GM13976 (cell line): Measurements from ENCODE around the gene CHST12.

Experiments
- DNase-seq: peaks from one replicate; pipeline ENCODE4 v3.0.0; 2012; ENCODE audit warnings: low spot score
- CTCF ChIP-seq: IDR thresholded peaks from 2 replicates; pipeline ENCODE4 v1.5.1; 2012; ENCODE audit warnings: borderline replicate concordance, mild to moderate bottlenecking; ENCODE audit not compliant: insufficient read depth; ENCODE audit errors: extremely low read depth, missing control alignments, control extremely low read depth
- in situ Hi-C: fragments of 300-500 bp; cut with MboI; formaldehyde crosslinking; loops from one replicate; pipeline ENCODE4 v1.12.0; 2022; ENCODE audit warnings: low sequenced_read_pairs, mixed read lengths, inconsistent platforms; ENCODE audit not compliant: unreplicated experiment

The CHST12 gene

GRCh38 chr7:2478800-2479199 lies 75.4 kb downstream of the CHST12 start:
- no peak for DNase-seq
- in situ Hi-C loops, result no loop called here
- TF ChIP-seq CTCF, result no peak

- no peak for DNase-seq
- in situ Hi-C loops, result no loop called here
- no peak for TF ChIP-seq CTCF
Measured at GRCh38 chr7:2479276-2480069, 76.1 kb downstream of the CHST12 start.

- no peak for TF ChIP-seq CTCF
- in situ Hi-C loops, result no loop called here
- no peak for DNase-seq
Measured at GRCh38 chr7:2480070-2480408, 76.6 kb downstream of the CHST12 start.

- in situ Hi-C loops, result no loop called here
- TF ChIP-seq CTCF, result no peak
- no peak for DNase-seq
Measured at GRCh38 chr7:2481195-2481594, 77.8 kb downstream of the CHST12 start.

- no peak for DNase-seq
- in situ Hi-C loops, result no loop called here
- no peak for TF ChIP-seq CTCF
Measured at GRCh38 chr7:2482725-2483451, 79.5 kb downstream of the CHST12 start.

- no peak for DNase-seq
- no peak for TF ChIP-seq CTCF
- in situ Hi-C loops, result no loop called here
Measured at GRCh38 chr7:2483494-2483893, 80.1 kb downstream of the CHST12 start.

GRCh38 chr7:2484868-2485267 lies 81.5 kb downstream of the CHST12 start:
- no peak for DNase-seq
- in situ Hi-C loops, result no loop called here

More at GRCh38 chr7:2484868-2485267, 81.5 kb downstream of the CHST12 start:
- no peak for TF ChIP-seq CTCF
